IMR-90 (cell line): ENCODE results near the gene SIX4. TPM values are rescaled to one million over a fixed set of nuclear protein-coding genes. Genes with fewer than 3 reads are reported as not detected.

ENCODE experiments used
- ATAC-seq: fragments of 200-7000 bp; cut with Tn5 transposase; 2 replicates; pipeline ENCODE4 v1.9.1; 2020; ENCODE audit warnings: low read depth, mild to moderate bottlenecking, moderate library complexity
- BruUV-seq: library from RNA; stranded (reverse); fragments of 400-500 nt; replicated peaks from 2 replicates; lab custom pipeline; 2021; lab: Mats Ljungman, UMichigan
- CTCF ChIA-PET: fragments of 300-600 bp; formaldehyde crosslinking; extraction: SDS; loops from one replicate; lab custom pipeline; 2021; ENCODE audit warnings: antibody characterized with exemption; lab: Yijun Ruan, JAX
- POLR2A ChIA-PET: fragments of 300-600 bp; sonication (Branson Sonifier 250); formaldehyde crosslinking; loops from one replicate; lab custom pipeline; 2022; ENCODE audit warnings: antibody characterized with exemption; ENCODE audit not compliant: unreplicated experiment; lab: Charles Lee
- DNase-seq: peaks from one replicate; pipeline ENCODE4 v3.0.0; 2013
- H2AFZ ChIP-seq: replicated peaks from 2 replicates; pipeline ENCODE3; 2013; ENCODE audit warnings: low read length, mild to moderate bottlenecking; ENCODE audit not compliant: poor library complexity
- H2AK5ac ChIP-seq: 2 replicates; pipeline ENCODE4 v1.6.1; 2013; ENCODE audit warnings: low read depth, low read length, inconsistent platforms
- H2AK9ac ChIP-seq: replicated peaks from 2 replicates; pipeline ENCODE3; 2013; ENCODE audit warnings: mild to moderate bottlenecking, low read depth, low read length, moderate library complexity; ENCODE audit not compliant: poor library complexity
- H2BK120ac ChIP-seq: 2 replicates; pipeline ENCODE4 v1.6.1; 2013; ENCODE audit warnings: low read depth, low read length, inconsistent platforms
- H2BK15ac ChIP-seq: 3 replicates; pipeline ENCODE4 v1.6.1; 2013; ENCODE audit warnings: low read depth, low read length, inconsistent platforms
- H2BK20ac ChIP-seq: 2 replicates; pipeline ENCODE4 v1.6.1; 2013; ENCODE audit warnings: low read depth, mild to moderate bottlenecking, inconsistent platforms, low read length, moderate library complexity
- H2BK5ac ChIP-seq: 2 replicates; pipeline ENCODE4 v1.6.1; 2013; ENCODE audit warnings: mild to moderate bottlenecking, low read depth, low read length, inconsistent platforms; ENCODE audit not compliant: poor library complexity, severe bottlenecking
- H3K14ac ChIP-seq: replicated peaks from 2 replicates; pipeline ENCODE4 v1.6.1; 2013; ENCODE audit warnings: low read depth, low read length, inconsistent platforms
- H3K18ac ChIP-seq: 2 replicates; pipeline ENCODE4 v1.6.1; 2013; ENCODE audit warnings: low read depth, low read length, control low read depth
- H3K23ac ChIP-seq: 2 replicates; pipeline ENCODE4 v1.6.1; 2013; ENCODE audit warnings: low read depth, low read length, inconsistent platforms
- H3K27ac ChIP-seq: 2 replicates; pipeline ENCODE4 v1.5.1; 2013; ENCODE audit warnings: mild to moderate bottlenecking, control low read depth, low read length; ENCODE audit not compliant: insufficient read depth
- H3K27me3 ChIP-seq: 2 replicates; pipeline ENCODE4 v1.6.1; 2013; ENCODE audit warnings: low read length; ENCODE audit not compliant: control insufficient read depth, insufficient read depth
- H3K36me3 ChIP-seq: 2 replicates; pipeline ENCODE4 v1.6.1; 2013; ENCODE audit warnings: low read length, mixed read lengths; ENCODE audit not compliant: control insufficient read depth, insufficient read depth
- H3K4ac ChIP-seq: 2 replicates; pipeline ENCODE4 v1.6.1; 2013; ENCODE audit warnings: low read depth, low read length, inconsistent platforms
- H3K4me1 ChIP-seq: 2 replicates; pipeline ENCODE4 v1.6.1; 2013; ENCODE audit warnings: low read length, mixed read lengths; ENCODE audit not compliant: control insufficient read depth, insufficient read depth
- H3K4me2 ChIP-seq: 2 replicates; pipeline ENCODE4 v1.6.1; 2013; ENCODE audit warnings: low read depth, mild to moderate bottlenecking, control low read depth, low read length, moderate library complexity
- H3K4me3 ChIP-seq: 2 replicates; pipeline ENCODE4 v1.5.1; 2013; ENCODE audit warnings: low read depth, mild to moderate bottlenecking, control low read depth, low read length, moderate library complexity; ENCODE audit not compliant: insufficient read depth
- H3K56ac ChIP-seq: 2 replicates; pipeline ENCODE4 v1.6.1; 2013; ENCODE audit warnings: low read length, inconsistent platforms; ENCODE audit not compliant: insufficient read depth; ENCODE audit errors: extremely low read depth
- H3K79me1 ChIP-seq, 2 experiments: 2 replicates each; pipeline ENCODE4 v1.6.1; 2013; ENCODE audit warnings: low read length in 2 of 2, inconsistent platforms in 1 of 2, low read depth in 1 of 2
- H3K9ac ChIP-seq: 2 replicates; pipeline ENCODE4 v1.6.1; 2013; ENCODE audit warnings: low read depth, low read length, control low read depth
- H3K9me1 ChIP-seq: 2 replicates; pipeline ENCODE4 v1.6.1; 2013; ENCODE audit warnings: low read length, inconsistent platforms; ENCODE audit not compliant: insufficient read depth
- H3K9me3 ChIP-seq: 2 replicates; pipeline ENCODE4 v1.6.1; 2013; ENCODE audit warnings: low read length; ENCODE audit not compliant: control insufficient read depth, insufficient read depth
- H4K20me1 ChIP-seq: 2 replicates; pipeline ENCODE4 v1.6.1; 2013; ENCODE audit warnings: low read length, inconsistent platforms; ENCODE audit not compliant: insufficient read depth
- H4K5ac ChIP-seq: 2 replicates; pipeline ENCODE4 v1.6.1; 2013; ENCODE audit warnings: mild to moderate bottlenecking, low read depth, low read length, control low read depth
- H4K8ac ChIP-seq, 2 experiments: 2 replicates each; pipeline ENCODE4 v1.6.1; 2013; ENCODE audit warnings: low read depth in 2 of 2, low read length in 2 of 2, control low read depth in 1 of 2, inconsistent platforms in 1 of 2
- H4K91ac ChIP-seq: 2 replicates; pipeline ENCODE4 v1.6.1; 2013; ENCODE audit warnings: low read depth, low read length, inconsistent platforms; ENCODE audit not compliant: insufficient read depth
- CHD1 ChIP-seq: IDR thresholded peaks from 2 replicates; pipeline ENCODE4 v1.6.1; 2012; ENCODE audit warnings: low read depth, low read length, improper control_type of control experiment
- MAZ ChIP-seq: IDR thresholded peaks from 2 replicates; pipeline ENCODE4 v1.6.1; 2012; ENCODE audit warnings: low read depth, mild to moderate bottlenecking, low read length, improper control_type of control experiment, moderate library complexity, borderline replicate concordance
- RFX5 ChIP-seq: IDR thresholded peaks from 2 replicates; pipeline ENCODE4 v1.8.0; 2012; ENCODE audit warnings: low read depth, mild to moderate bottlenecking, low read length, moderate library complexity
- SMC3 ChIP-seq: fragments of 150-350 bp; IDR thresholded peaks from 2 replicates; pipeline ENCODE4 v1.6.1; 2016; ENCODE audit warnings: low read depth, mild to moderate bottlenecking, antibody characterized with exemption, low read length, moderate library complexity
- WGBS, 2 experiments: methylation state at CpG; one replicate each; pipeline versions ENCODE4 v1.1.5 to v1.1.7; 2013; ENCODE audit warnings: missing lambda C conversion rate in 2 of 2; ENCODE audit not compliant: insufficient read length in 1 of 2; ENCODE audit errors: extremely low coverage in 2 of 2; 5-methylcytosine and 5-hydroxymethylcytosine counted together
- dilution Hi-C: fragments of 300-500 bp; cut with HindIII; formaldehyde crosslinking; loops from one replicate; pipeline ENCODE4 v1.14.3; 2018; ENCODE audit warnings: low sequenced_read_pairs; ENCODE audit not compliant: unreplicated experiment
- in situ Hi-C: fragments of 300-500 bp; cut with MboI; formaldehyde crosslinking; loops from 3 replicates; pipeline ENCODE4 v1.14.3; 2019; ENCODE audit warnings: low sequenced_read_pairs, inconsistent platforms, mixed read lengths
- intact Hi-C: fragments of 100-400 bp; cut with micrococcal nuclease; formaldehyde crosslinking; loops from 2 replicates; pipeline ENCODE4 v1.10.0; 2022
- polyA plus RNA-seq, 3 experiments: library from polyadenylated mRNA; depleted of rRNA; stranded (reverse); fragments of >200 nt; gene quantifications; 2 replicates each; pipeline ENCODE4 v1.2.3, GENCODE V29; 2012; ENCODE audit warnings: low replicate concordance in 1 of 3
- total RNA-seq: library from RNA; depleted of rRNA; stranded (reverse); fragments of >200 nt; gene quantifications from 2 replicates; pipeline ENCODE4 v1.2.3, GENCODE V29; 2012
- TF ChIP-seq, protein P1 (sequence below): conservative IDR thresholded peaks from 2 replicates; pipeline ENCODE4 v1.5.1; 2012; ENCODE audit warnings: mild to moderate bottlenecking, low read depth, low read length, improper control_type of control experiment
- TF ChIP-seq, protein P2 (sequence below): fragments of 150-350 bp; IDR thresholded peaks from 2 replicates; pipeline ENCODE4 v1.6.1; 2017; ENCODE audit warnings: mild to moderate bottlenecking, antibody characterized with exemption, low read length, low read depth
- TF ChIP-seq, protein P3 (sequence below): fragments of 150-350 bp; IDR thresholded peaks from 2 replicates; pipeline ENCODE4 v1.6.1; 2016; ENCODE audit warnings: low read depth, mild to moderate bottlenecking, low read length, moderate library complexity, borderline replicate concordance

The SIX4 gene
- total and polyA plus RNA-seq, 2 of the 4 experiments (the other 2 are of a cell fraction): 7.1 to 42.7 TPM

DNA sequence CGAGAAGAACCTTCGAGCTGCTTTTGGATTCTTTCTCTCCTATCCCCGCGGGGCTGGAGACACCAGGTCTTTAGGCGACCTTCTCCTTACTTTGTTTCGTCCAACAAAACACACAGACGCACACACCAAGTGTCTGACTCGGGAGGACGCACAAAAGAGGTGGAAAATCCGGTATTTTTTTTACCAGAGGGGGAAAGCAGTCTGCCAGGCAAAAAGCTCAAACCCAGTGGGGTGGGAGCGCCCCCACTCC, 2.1 kb downstream of the SIX4 start:
- peak overlapping the region; percentile 66 for H4K91ac ChIP-seq
- H3K56ac ChIP-seq: peak overlapping the region; percentile 87; the same call in 1 of the 2 replicates
- intact Hi-C loops (loop anchor here (1.0 to 5.0 kb wide), 2 partner anchors 259 to 380 kb away; partner anchors contain the start of genes SLC38A6 and TRMT5), dilution Hi-C loops (no loop called here), in situ Hi-C loops (loop anchor here (5.0 kb wide), 2 partner anchors 85 to 260 kb away; partner anchors contain the start of genes SLC38A6 and TRMT5)
- H3K4me1 ChIP-seq: peaks cover 10% of the 10 kb centered on the region
- ATAC-seq (no peak; the same call in 1 of the 2 replicates), DNase-seq (no peak)
- H2AK9ac ChIP-seq: peak overlapping the region; percentile 78
- H3K79me1 ChIP-seq: peaks cover 16 to 44% of the 10 kb centered on the region in 2 experiments; a peak in 3 of 4 replicates
- peaks cover 18% of the 10 kb centered on the region for H3K36me3 ChIP-seq
- H2BK20ac ChIP-seq: no peak overlapping the region
- peak overlapping the region; percentile 55 for H2AK5ac ChIP-seq
- H3K4ac ChIP-seq: peak overlapping the region; percentile 78
- no peak overlapping the region for H2BK15ac ChIP-seq
- H4K5ac ChIP-seq: no peak overlapping the region; the same call in 1 of the 2 replicates
- no TSS peak for BruUV-seq
- H3K4me3 ChIP-seq: peak overlapping the region; percentile 71
- peak overlapping the region; percentile 52; the same call in 1 of the 2 replicates for H2BK120ac ChIP-seq
- TF ChIP-seq, protein P1, sequence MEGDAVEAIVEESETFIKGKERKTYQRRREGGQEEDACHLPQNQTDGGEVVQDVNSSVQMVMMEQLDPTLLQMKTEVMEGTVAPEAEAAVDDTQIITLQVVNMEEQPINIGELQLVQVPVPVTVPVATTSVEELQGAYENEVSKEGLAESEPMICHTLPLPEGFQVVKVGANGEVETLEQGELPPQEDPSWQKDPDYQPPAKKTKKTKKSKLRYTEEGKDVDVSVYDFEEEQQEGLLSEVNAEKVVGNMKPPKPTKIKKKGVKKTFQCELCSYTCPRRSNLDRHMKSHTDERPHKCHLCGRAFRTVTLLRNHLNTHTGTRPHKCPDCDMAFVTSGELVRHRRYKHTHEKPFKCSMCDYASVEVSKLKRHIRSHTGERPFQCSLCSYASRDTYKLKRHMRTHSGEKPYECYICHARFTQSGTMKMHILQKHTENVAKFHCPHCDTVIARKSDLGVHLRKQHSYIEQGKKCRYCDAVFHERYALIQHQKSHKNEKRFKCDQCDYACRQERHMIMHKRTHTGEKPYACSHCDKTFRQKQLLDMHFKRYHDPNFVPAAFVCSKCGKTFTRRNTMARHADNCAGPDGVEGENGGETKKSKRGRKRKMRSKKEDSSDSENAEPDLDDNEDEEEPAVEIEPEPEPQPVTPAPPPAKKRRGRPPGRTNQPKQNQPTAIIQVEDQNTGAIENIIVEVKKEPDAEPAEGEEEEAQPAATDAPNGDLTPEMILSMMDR: no peak
- TF ChIP-seq CHD1 (no peak), SMC3 (no peak), MAZ (no peak), RFX5 (no peak)
- TF ChIP-seq, protein P2, sequence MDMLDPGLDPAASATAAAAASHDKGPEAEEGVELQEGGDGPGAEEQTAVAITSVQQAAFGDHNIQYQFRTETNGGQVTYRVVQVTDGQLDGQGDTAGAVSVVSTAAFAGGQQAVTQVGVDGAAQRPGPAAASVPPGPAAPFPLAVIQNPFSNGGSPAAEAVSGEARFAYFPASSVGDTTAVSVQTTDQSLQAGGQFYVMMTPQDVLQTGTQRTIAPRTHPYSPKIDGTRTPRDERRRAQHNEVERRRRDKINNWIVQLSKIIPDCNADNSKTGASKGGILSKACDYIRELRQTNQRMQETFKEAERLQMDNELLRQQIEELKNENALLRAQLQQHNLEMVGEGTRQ: no peak
- TF ChIP-seq, protein P3, sequence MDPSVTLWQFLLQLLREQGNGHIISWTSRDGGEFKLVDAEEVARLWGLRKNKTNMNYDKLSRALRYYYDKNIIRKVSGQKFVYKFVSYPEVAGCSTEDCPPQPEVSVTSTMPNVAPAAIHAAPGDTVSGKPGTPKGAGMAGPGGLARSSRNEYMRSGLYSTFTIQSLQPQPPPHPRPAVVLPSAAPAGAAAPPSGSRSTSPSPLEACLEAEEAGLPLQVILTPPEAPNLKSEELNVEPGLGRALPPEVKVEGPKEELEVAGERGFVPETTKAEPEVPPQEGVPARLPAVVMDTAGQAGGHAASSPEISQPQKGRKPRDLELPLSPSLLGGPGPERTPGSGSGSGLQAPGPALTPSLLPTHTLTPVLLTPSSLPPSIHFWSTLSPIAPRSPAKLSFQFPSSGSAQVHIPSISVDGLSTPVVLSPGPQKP: no peak
- H2BK5ac ChIP-seq: peak overlapping the region; percentile 97
- no peaks in the 10 kb centered on the region for H3K9me3 ChIP-seq
- H3K9ac ChIP-seq: peak overlapping the region; percentile 80
- no peaks in the 10 kb centered on the region for H3K27me3 ChIP-seq
- peaks cover 9% of the 10 kb centered on the region for H3K9me1 ChIP-seq
- POLR2A ChIA-PET: no interaction called here
- 0% methylated on average over 4 of the region's 11 CpGs; no CpG with 5 or more reads in 1 of the 2 experiments for WGBS, 2 experiments
- H2AFZ ChIP-seq: peak overlapping the region; percentile 88
- peak overlapping the region; percentile 78 for H3K27ac ChIP-seq
- CTCF ChIA-PET: interaction anchor here (1.0 to 1.6 kb wide), 3 partner anchors 244 to 535 kb away, joined by 3 read pairs; partner anchors contain the start of genes SLC38A6 and TRMT5
- peak overlapping the region; percentile 90 for H3K14ac ChIP-seq
- peak overlapping the region; percentile 72 for H3K23ac ChIP-seq
- H3K18ac ChIP-seq: peak overlapping the region; percentile 42
- H4K8ac ChIP-seq: peak overlapping the region in 1 of 2 experiments; percentile 68; a peak in 1 of 4 replicates
- peaks cover 40% of the 10 kb centered on the region; the same call in 1 of the 2 replicates for H4K20me1 ChIP-seq
- peak overlapping the region; percentile 73 for H3K4me2 ChIP-seq
